Lung (tissue), 12 donors: ENCODE data around the gene ZC3H18. TPM values are rescaled to one million over a fixed set of nuclear protein-coding genes. Genes with fewer than 3 reads are reported as not detected.

Experiments
- ATAC-seq: fragments of 200-7000 bp; cut with Tn5 transposase; one replicate; pipeline ENCODE4 v1.9.1; 2020; ENCODE audit warnings: moderate number of reproducible peaks; ENCODE audit not compliant: insufficient read depth, low FRiP score
- DNase-seq, 3 donors: peaks; one replicate each; pipeline ENCODE4 v3.0.0-alpha.2; 2013 to 2017
- H3K27ac ChIP-seq, 2 donors: one replicate each; pipeline ENCODE4 v1.5.1; 2013; ENCODE audit warnings: mild to moderate bottlenecking in 2 of 2, moderate library complexity in 2 of 2, control low read depth in 1 of 2, inconsistent platforms in 1 of 2, low read depth in 1 of 2, low read length in 1 of 2
- H3K27me3 ChIP-seq, 3 donors: one replicate each; pipeline ENCODE4 v1.5.1; 2013; ENCODE audit warnings: low read length in 2 of 3; ENCODE audit not compliant: control insufficient read depth in 3 of 3, insufficient read depth in 3 of 3
- H3K36me3 ChIP-seq, 4 donors: one replicate each; pipeline ENCODE4 v1.5.1; 2013; ENCODE audit warnings: low read length in 4 of 4, mild to moderate bottlenecking in 1 of 4, moderate library complexity in 1 of 4; ENCODE audit not compliant: control insufficient read depth in 4 of 4, insufficient read depth in 4 of 4
- H3K4me1 ChIP-seq, 5 donors: one replicate each; pipeline ENCODE4 v1.5.1; 2013; ENCODE audit warnings: low read length in 5 of 5, mild to moderate bottlenecking in 2 of 5, moderate library complexity in 1 of 5; ENCODE audit not compliant: control insufficient read depth in 5 of 5, insufficient read depth in 5 of 5
- H3K4me3 ChIP-seq: one replicate; pipeline ENCODE4 v1.5.1; 2013; ENCODE audit warnings: mild to moderate bottlenecking, control low read depth, moderate library complexity
- H3K9ac ChIP-seq, 2 donors: one replicate each; pipeline ENCODE4 v1.5.1; 2013; ENCODE audit warnings: low read length in 2 of 2, control low read depth in 1 of 2; ENCODE audit not compliant: insufficient read depth in 1 of 2
- H3K9me3 ChIP-seq, 4 donors: one replicate each; pipeline ENCODE4 v1.5.1; 2013; ENCODE audit warnings: low read length in 3 of 4, mild to moderate bottlenecking in 1 of 4, moderate library complexity in 1 of 4; ENCODE audit not compliant: control insufficient read depth in 4 of 4, insufficient read depth in 3 of 4
- CTCF ChIP-seq: IDR thresholded peaks from 2 replicates; pipeline ENCODE4 v1.5.1; 2012; ENCODE audit warnings: mild to moderate bottlenecking; ENCODE audit errors: control extremely low read depth, extremely low read depth
- WGBS, 2 donors: extraction: QIAGEN DNeasy Blood & Tissue Kit; methylation state at CpG; one replicate each; pipeline ENCODE4 v1.1.7; 2013; 5-methylcytosine and 5-hydroxymethylcytosine counted together
- polyA plus RNA-seq, 2 donors: library from polyadenylated mRNA; stranded (reverse); fragments of 200-250 nt; gene quantifications; one replicate each; pipeline ENCODE4 v1.2.1, GENCODE V29; 2013
- total RNA-seq, 2 donors: library from RNA; depleted of rRNA in 1 of 2; stranded (reverse); fragments of >200 nt in 1 of 2; gene quantifications; one replicate each; pipeline ENCODE4 v1.2.1, GENCODE V29; 2014 to 2021
- donor health status: control.
- donor health status: control.
- donor health status: Bipolar disorder and iron deficiency.
- donor health status: healthy.
- donor health status: DM: yes; HTN: yes; CAD: no.

ZC3H18 gene
- total and polyA plus RNA-seq, 4 donors = 21.2 to 44.0 (median 28.6) TPM

GRCh38 chr16:88643644-88643932 is 73.4 kb downstream of the ZC3H18 start:
- ATAC-seq (no peak), DNase-seq (no peak)
- Histone ChIP-seq H3K9ac (no peak overlapping the region), H3K4me1 (peaks cover 0 to 4% (median 0%) of the 10 kb centered on the region in 5 donors), H3K27me3 (peaks cover 0 to 27% (median 14%) of the 10 kb centered on the region in 3 donors), H3K27ac (no peak overlapping the region), H3K9me3 (peaks cover 0 to 2% (median 0%) of the 10 kb centered on the region in 4 donors), H3K4me3 (no peak overlapping the region), H3K36me3 (peaks cover 0 to 18% (median 2%) of the 10 kb centered on the region in 4 donors)
- WGBS, 2 donors = 89 to 95% methylated on average over 9 of the region's 9 CpGs
- TF ChIP-seq CTCF = no peak

- no peak overlapping the region for H3K4me3 ChIP-seq
- no peak for TF ChIP-seq CTCF
- H3K9ac ChIP-seq = no peak overlapping the region
- peaks cover 0 to under 1% (median 0%) of the 10 kb centered on the region in 4 donors for H3K9me3 ChIP-seq
- 92 to 95% methylated on average over 16 of the region's 16 CpGs for WGBS, 2 donors
- H3K27ac ChIP-seq = no peak overlapping the region
- DNase-seq = no peak
- H3K4me1 ChIP-seq = peaks cover 0 to 8% (median 2%) of the 10 kb centered on the region in 5 donors
- no peak for ATAC-seq
- H3K27me3 ChIP-seq = peaks cover 0 to 8% (median under 1%) of the 10 kb centered on the region in 3 donors
- H3K36me3 ChIP-seq = peaks cover 0 to 21% (median 2%) of the 10 kb centered on the region in 4 donors
Observed at GRCh38 chr16:88645455-88645854, 75.3 kb downstream of the ZC3H18 start.

- ATAC-seq = no peak
- Histone ChIP-seq H3K9me3 (no peaks in the 10 kb centered on the region), H3K36me3 (peaks cover 0 to 21% (median 2%) of the 10 kb centered on the region in 4 donors), H3K9ac (no peak overlapping the region), H3K27ac (no peak overlapping the region), H3K4me3 (no peak overlapping the region), H3K27me3 (peaks cover 0 to 4% (median 0%) of the 10 kb centered on the region in 3 donors), H3K4me1 (peaks cover 0 to 8% (median 2%) of the 10 kb centered on the region in 5 donors)
- TF ChIP-seq CTCF = no peak
- no peak for DNase-seq
- WGBS, 2 donors = 89 to 91% methylated on average over 23 of the region's 23 CpGs
Observed at GRCh38 chr16:88645941-88646340, 75.7 kb downstream of the ZC3H18 start.
